Adrenal gland (tissue), 5 donors: ENCODE data around the gene SLC5A5.
"Not testable (repeated sequence)": the region's sequence is repeated elsewhere in the genome, so short reads cannot be mapped to it uniquely, and the experiment has no call there.

ENCODE experiments used
- CTCF ChIP-seq, 6 experiments: fragments of 450-650 bp in 4 of 6; fragments of 200-600 bp in 2 of 6; sonication (generic) in 1 of 6; IDR thresholded peaks; 1 replicate in 5 of 6; 2 replicates in 1 of 6; pipeline versions ENCODE4 v1.5.1 to v1.8.0; 2016 to 2021; ENCODE audit warnings: antibody characterized with exemption in 6 of 6, mild to moderate bottlenecking in 2 of 6, moderate library complexity in 1 of 6
- POLR2A ChIP-seq, 2 donors: fragments of 450-650 bp; IDR thresholded peaks; one replicate each; pipeline ENCODE4 v1.6.1; 2017; ENCODE audit warnings: antibody characterized with exemption in 2 of 2, mild to moderate bottlenecking in 2 of 2, moderate library complexity in 1 of 2
- donor health status: DM: no; HTN: no; CAD: no.

DNA sequence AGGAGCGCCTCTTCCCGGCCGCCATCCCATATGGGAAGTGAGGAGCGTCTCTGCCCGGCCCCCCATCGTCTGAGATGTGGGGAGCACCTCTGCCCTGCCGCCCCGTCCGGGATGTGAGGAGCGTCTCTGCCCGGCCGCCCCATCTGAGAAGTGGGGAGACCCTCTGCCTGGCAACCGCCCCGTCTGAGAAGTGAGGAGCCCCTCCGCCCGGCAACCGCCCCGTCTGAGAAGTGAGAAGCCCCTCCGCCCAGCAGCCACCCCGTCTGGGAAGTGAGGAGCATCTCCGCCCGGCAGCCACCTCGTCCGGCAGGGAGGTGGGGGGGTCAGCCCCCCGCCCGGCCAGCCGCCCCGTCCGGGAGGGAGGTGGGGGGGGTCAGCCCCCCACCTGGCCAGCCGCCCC, 46.4 kb downstream of the SLC5A5 start:
- not testable (repeated sequence) for TF ChIP-seq CTCF, POLR2A (IDR thresholded peaks at IDR 0.05)
